ENCODE data around the gene GALE.

GALE gene

DNA sequence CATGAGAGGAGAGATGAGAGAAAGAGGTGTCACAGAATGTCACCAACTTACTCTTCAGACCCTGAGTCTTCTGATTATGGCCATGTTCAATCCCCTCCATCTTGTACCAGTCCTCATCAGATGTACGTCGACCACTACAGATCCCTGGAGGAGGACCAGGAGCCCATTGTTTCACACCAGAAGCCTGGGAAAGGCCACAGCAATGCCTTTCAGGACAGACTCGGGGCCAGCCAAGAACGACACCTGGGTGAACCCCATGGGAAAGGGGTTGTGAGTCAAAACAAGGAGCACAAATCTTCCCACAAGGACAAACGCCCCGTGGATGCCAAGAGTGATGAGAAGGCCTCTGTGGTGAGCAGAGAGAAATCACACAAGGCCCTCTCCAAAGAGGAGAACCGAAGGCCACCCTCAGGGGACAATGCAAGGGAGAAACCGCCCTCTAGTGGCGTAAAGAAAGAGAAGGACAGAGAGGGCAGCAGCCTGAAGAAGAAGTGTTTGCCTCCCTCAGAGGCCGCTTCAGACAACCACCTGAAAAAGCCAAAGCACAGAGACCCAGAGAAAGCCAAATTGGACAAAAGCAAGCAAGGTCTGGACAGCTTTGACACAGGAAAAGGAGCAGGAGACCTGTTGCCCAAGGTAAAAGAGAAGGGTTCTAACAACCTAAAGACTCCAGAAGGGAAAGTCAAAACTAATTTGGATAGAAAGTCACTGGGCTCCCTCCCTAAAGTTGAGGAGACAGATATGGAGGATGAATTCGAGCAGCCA is 49.3 kb downstream of the GALE start:
- no peak for DNase-seq (ENCODE audit: low read depth in 3 of 3)

GRCh38 chr1:23748016-23748415 is 52.5 kb downstream of the GALE start:
- no peak for DNase-seq (ENCODE audit: low read depth in 3 of 3)

All from stimulated activated CD4-positive, alpha-beta T cell treated with anti-CD3 and anti-CD28 coated beads, TNF-alpha, amount 100 ng/mL, for 4 hours (primary cell).